ENCODE results near the gene FRAS1.
A peak's percentile ranks its signal among the peaks of the same experiment; 100 is the strongest.
"Not testable (repeated sequence)": the region's sequence is repeated elsewhere in the genome, so short reads cannot be mapped to it uniquely, and the experiment has no call there.

FRAS1 gene

DNA sequence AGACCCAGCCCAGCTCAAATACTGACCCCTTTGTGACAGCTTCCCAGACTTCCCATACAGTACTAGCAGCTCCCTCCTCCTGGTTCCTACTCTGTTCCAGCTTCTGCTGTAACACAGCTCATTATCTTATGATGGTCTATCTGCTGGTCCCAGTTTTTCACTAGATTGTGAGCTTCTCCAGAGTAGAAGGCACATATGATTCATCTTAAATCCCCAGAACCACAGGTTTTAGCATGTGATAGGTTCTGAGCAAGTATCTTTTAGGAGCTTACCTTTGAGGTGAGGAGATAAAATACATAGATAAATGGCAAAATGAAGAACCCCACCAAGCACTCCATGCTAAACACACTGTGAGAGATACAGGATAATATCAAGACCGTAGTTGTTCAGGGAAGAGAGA, 466.9 kb downstream of the FRAS1 start:
- no peak for DNase-seq

DNA sequence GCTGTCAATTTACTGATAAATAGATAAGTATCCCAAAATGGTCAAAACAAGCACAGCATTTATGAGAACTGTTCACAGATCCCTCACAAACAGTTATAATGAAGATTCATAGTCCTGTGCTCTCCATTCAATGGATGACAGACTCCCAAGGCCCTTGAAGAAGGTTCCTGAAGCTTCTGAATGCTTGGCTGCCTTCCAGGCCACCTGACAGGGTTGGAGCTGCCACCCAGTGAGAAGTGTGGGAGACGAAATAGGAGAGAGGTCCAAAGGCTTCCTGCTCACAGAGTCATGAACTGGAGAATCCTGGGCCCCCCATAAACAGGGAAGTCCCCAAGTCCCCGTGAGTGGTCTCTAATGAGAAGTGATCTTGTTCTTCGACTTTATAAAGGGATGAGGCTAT, 468.4 kb downstream of the FRAS1 start:
- no peak for DNase-seq

DNA sequence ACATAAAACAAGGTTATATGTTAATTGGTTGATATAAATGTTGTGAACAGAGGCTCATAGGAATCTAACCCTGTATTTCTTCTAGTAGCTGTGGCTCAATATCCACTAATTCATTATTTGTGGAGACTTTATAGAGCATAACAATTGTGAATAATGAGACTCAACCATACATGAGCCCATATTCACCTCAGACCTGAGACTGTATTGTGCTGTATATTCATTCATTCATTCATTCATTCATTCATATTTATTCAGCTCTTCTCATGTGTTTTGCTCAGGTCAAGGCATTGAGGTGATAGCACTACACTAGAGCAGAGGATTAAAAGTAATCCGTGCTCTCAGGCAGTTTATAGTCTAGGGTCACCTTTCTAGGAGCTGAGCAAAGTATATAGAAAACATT, 470.0 kb downstream of the FRAS1 start:
- no peak for DNase-seq

DNA sequence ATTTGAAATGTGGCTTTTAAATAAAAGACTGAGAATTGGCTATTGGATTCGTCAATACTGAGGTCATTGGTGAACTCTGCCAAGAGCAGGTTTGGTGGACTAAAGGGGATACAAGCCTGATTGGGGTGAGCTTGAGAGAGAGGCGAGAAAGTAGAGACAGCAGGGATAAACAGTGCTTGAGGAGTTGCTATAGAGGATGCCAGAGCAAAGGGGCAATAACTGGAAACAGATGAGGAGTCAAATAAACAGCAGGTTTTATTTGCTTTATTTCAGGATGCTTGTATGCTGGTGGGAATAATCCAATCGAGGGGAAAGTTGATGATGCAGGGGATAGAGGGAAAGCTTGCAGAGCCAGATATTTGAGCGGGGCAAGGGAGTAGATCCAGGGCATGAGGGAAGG, 470.4 kb downstream of the FRAS1 start:
- no peak for DNase-seq

DNA sequence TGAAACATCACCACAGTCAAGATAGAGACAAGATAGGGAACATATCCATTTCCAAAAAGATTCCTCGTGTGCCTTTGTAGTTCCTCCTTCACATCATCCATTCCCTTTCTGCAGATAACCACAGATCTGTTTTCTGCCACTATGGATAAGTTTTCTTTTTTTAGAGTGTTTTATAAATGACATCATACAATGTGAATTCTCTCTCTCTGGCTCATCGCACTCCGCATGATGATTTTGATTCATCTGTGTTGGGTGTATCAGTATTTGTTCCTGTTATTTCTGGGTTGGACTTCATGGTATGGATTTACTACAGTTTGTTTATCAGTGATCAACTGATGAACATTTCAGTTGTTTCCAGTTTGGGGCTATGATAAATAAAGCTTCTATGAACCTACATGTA, 471.2 kb downstream of the FRAS1 start:
- no peak for DNase-seq

DNA sequence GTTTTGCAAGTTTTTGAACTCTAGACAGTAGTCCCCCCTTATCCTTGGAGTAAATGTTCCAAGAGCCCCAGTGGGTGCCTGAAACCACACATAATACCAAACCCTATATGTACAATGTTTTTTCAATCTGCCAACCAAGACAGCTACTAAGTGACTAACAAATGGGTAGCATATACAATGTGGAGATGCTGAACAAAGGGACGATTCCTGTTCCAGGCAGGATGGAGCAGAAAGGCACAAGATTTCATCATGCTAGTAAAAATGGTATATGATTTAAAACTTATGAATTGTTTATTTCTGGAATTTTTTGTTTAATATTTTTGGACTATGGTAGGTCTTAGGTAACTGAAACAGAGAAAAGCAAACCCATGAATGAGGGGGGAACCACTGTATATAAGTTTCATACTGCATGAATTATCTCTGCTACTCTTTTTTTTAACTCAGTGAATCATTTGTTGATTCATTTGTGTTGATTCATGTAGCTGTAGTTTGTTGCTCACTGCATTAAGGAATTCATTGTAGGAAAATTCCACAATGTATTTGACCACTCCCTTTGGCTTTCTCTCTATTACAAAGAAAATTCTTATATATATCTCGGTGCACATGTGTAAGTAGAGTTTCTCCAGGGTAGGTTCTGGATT, 472.6 kb downstream of the FRAS1 start:
- DNase-seq: no peak

DNA sequence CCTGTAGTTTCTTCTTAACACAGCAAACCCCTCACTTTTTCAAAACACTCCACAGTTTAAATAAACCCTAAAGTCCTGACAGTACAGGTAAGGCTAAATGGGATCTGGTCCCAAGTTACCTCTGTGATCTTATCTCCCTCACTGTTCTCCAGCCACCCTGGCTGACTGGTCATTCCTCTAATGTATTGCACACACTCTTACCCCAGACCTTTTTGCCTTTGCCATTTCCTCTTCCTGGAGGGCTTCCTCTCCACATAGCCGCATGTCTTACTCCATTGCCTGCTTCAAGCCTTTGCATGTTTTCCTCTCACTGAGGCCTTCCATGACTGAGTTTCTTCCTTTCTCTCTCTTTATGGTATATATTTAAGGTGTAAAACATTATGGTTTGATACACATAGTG, 474.9 kb downstream of the FRAS1 start:
- no peak for DNase-seq

DNA sequence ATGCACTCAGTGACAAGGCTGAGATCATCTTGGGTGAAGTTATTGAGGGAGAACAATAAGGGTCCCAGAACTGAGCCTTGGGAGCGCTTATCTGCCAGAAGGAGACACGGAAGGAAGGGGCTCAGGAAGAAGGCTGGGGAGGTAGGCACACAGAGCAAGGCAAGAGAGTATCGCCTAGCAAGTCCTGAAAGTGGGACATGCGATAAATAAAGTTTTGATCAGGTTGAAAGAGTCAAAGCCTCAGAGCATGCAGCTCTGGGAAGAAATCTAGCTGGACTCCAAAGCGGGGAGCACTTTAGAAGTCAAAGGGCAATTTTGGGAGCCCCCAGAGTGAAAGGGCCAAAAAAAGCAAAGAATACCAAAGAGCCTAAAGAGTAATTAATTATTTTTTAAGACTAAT, 476.7 kb downstream of the FRAS1 start:
- no peak for DNase-seq

DNA sequence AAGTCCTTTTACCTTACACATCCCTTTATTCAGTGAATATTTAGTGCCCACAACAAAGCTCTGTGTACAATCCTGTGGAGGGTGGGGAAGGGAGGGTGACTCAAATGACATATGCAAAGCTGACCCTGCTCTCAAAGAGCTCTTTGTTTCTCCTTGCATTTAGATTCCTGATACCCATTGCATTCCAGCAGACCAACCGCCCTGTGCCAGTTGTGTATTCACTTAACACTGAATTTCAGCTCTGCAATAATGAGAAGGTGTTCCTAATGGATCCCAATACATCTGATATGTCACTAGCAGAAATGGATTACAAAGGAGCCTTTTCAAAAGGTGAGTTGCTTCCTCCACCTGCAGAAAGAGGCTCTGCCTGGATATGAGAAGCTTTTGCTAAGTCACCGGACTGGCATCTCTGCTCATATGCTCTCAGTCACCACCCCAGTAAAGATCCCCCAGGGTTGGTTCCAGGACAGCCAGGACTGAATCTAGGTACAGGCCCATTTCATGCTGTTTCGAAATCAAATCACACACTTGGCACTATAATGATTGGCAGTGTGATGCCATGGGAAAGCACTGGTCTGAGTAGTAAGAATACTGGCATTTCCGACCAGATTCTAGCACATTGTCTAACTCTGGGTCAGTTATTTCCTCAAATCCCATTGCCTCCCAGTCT, 477.3 kb downstream of the FRAS1 start:
- DNase-seq: no peak

DNA sequence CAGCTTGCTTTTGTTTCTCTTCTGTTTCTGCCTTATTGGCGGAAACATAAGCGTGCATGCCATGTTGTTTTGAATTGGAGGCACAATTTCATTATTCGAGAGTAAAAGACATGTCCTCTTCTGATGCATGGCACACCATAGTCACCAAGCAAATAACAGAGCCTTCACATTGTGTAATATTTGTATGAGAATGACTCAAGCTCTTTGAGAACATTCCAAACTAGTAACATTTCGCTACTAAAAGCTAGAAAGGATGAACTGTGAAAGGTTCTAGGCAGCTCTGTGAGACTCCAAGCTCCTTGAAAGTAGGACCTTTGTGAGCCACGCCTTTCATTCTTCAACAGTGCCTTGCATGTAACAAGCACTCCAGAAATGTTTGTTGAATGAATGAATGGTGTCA, 485.2 kb downstream of the FRAS1 start:
- no peak for DNase-seq

DNA sequence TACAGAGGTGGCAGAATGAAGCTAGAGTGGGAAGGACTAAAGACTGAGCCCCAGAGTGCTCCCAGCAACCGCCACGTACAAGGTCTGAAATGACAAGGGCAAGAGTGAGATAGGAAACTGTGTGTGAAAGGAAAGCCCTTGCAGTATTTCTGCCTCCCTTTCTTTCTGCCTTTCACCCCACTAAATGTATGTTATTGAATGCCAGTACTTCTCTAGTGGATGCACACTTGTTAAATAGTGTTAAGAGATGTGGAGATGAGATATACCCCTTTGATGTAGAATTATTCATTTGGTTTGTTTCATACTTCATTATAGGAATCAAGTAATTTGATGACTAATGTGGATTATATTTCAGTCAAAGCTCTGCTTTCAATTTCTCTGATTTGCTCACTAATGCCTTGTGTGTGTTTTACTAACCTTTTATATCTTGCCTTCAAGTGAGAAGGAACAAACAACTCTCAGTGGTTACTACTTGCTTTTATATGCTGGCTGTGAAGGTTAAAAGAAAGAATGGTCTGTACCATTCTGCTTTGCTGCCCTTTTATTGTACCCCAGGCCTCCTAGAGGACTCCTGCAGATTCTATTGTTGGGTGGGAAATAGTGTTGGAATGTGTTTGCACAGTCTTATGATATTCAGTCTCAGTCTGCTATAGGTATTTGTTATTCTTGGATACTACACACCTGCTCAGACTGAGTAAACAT, 486.5 kb downstream of the FRAS1 start:
- DNase-seq: peak; percentile 7

DNA sequence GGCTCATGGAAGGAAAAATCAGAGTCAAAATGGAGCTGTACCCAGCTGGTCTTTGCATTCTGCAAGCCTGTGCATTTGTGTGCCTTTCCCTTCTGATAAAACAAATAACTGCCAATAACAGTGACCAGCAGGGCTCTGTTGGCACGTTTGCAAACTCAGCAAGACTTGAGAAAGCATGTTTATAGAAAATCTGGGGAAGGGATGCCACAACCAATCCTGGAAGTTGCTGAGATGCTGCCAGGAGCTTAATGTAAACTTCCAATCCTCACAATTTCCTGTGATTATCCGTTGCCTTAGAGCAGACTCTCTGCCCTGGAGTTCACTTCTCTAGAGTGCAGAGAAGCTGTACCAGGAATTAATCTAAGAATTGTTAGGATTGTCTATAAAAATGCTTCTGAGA, 487.6 kb downstream of the FRAS1 start:
- no peak for DNase-seq

DNA sequence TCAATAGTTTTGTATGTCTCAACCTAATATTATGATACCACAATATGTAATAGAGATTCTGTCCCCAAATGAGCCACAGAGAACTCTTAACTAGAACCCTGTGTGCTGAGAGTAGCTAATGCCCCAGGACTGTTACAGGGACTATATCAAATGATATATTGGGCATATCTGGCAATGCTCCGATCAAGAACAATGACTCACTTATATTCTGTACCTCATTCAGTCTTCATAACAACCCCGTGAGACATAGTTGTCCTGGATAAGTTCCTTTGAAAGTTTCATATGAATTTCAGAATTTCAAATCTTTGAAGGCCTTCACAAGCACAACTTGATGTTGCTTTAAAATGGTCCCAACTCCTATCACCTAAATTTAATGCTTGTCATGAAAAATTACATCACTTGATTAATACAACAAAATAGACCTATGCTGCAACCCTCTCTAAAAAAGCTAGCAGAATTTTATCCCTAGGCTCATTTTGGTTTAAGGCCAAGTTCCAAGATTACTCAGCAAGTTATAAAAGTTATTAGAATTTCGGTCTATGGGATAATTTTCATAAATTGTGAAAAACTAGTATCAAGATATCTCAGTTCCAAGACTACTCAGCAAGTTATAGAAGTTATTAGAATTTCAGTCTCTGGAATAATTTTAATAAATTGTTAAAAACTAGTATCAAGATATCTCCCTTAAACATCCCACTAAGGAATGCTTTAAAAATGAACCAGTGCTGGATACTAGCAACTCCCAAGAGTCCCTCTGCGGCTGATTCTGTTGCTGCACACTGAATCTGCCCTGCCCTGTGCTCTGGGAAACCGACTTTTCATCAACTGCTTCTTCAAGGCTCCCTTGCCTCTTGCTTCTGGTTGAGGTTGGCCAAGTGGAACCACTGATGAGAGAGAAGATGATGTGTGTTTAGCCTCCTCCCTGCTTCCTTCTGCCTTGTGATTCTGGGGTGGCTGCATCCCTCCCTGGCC, 488.4 kb downstream of the FRAS1 start:
- DNase-seq: no peak

DNA sequence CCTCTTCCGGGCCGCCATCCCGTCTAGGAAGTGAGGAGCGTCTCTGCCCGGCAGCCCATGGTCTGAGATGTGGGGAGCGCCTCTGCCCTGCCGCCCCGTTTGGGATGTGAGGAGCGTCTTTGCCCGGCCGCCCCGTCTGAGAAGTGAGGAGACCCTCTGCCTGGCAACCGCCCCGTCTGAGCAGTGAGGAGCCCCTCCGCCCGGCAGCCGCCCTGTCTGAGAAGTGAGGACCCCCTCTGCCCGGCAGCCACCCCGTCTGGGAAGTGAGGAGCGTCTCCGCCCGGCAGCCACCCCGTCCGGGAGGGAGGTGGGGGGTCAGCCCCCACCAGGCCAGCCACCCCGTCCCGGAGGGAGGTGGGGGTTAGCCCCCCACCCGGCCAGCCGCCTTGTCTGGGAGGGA, 490.8 kb downstream of the FRAS1 start:
- DNase-seq: not testable (repeated sequence)

DNA sequence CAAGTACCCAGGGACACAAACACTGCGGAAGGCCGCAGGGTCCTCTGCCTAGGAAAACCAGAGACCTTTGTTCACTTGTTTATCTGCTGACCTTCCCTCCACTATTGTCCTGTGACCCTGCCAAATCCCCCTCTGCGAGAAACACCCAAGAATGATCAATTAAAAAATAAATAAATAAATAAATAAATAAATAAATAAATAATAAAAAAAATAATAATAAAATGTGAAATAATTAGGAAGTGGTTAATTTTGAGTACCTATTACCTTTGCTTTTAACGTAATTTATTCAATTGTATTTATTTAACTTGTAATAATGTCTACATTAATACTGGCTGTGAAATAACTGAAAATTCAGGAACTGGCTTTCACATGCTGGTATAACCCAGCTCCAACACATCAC, 491.8 kb downstream of the FRAS1 start:
- not testable (repeated sequence) for DNase-seq

DNA sequence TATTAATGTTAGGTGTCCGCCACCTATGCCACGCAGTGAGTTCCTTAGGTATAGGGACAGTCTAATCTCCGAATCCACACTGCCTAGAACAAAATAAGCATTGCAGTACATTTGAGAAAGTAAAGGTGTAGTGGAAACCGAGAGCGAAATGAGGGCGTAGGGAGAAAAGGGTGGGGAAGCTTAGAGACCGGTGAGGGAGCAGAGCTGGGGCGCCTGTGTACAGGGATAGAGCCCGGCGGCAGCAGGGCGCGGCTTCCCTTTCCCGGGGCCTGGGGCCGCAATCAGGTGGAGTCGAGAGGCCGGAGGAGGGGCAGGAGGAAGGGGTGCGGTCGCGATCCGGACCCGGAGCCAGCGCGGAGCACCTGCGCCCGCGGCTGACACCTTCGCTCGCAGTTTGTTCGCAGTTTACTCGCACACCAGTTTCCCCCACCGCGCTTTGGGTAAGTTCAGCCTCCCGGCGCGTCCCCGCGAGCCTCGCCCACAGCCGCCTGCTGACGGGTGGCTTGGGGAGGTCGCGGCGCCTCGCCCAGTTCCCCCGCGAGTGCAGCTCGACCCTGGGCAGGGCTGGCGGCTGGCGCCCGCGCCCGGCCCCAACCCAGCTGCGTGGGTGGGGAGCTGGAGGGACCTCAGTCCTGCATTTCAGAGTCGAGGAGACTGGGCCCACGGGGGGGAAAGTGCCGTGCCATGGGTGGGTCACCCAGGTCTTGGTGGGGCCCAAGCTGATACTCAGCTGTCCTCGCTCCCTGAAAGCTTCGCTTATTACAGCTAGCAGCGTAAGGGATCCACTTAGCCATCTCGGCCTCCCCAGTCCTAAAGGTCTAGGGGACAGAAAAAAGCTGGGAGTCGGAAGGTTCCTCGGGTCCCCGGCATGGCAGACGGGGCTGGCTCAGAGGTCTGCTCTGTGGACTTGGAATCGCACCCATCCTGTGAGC, 494.6 kb downstream of the FRAS1 start, which contains the start of gene ANXA3:
Gene ANXA3, plus strand, starts transcription at position 351 of the 932 bp plus-strand sequence. CDS start 2,704 bp downstream, outside the sequence.
- peak; percentile 38 for DNase-seq

DNA sequence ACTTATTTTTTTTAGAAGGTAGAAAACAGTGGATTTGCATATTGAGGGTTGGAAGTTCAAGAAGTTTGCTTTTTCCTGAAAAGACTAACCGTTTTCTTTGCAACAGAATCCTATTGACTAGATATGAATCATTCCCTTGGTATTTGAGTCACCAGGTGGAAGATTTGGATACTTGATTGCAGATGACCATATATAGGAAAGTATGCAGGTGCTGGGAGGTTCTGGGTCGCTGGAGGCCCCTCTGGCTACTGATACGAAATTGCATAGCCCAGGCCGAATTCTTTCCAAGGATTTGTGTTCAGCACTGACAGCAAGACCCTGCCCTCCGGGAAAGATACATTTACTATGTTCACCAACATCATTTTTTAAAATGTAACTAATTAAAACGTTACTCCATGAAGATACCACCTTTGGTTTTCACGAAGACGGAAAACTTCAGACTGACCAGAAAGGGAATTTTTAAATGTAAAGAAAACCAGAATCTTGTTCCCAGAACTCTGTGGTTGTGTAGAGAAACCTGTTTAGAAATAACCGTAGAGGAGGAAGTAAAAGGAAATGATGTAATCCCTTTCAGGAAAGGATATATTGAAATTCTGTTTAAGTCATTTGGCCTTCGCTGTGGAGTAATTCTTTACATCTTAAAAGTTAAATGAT, 495.4 kb downstream of the FRAS1 start:
- peak; percentile 11 for DNase-seq

DNA sequence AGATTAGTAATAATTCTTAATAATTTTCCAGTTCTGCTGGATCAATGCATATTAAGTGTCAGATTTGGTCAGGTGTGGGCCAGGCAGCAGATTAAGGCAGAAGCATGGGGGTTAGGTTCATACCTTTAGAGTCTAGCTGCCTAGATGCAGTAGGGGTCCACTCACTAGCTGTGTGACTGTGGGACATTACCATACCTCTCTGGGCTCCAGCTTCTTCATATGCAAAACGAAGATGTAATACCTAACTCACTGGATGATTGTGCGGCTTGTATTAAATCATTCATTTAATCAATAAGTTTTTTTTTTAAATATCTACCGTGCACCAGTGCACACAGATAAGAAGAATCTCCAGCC, 495.9 kb downstream of the FRAS1 start:
- no peak for DNase-seq

DNA sequence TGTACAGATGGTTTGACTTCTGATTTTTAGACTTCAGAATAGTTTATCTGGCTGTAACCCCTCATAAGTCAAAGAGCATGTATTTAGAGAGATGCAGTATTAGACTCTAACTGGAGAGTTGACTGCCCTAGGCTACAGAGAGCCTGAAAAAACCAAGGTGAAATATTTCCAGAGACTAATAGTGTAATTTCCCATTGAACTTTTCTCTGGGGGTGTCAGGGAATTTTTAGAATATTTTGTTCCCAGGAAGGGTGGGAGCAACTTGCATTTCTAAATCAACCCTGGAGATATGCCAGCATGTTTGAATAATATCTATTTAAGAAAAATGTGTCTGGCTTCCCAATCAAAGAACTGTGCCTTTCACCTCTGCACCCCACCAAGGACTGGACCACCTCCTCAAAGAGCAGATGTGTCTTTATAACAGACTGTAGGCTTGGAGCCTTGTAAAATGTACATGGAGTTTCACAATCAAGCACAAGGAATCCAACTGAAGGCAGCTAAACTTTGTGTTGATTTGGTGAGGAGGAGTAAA, 496.5 kb downstream of the FRAS1 start:
- DNase-seq: no peak

DNA sequence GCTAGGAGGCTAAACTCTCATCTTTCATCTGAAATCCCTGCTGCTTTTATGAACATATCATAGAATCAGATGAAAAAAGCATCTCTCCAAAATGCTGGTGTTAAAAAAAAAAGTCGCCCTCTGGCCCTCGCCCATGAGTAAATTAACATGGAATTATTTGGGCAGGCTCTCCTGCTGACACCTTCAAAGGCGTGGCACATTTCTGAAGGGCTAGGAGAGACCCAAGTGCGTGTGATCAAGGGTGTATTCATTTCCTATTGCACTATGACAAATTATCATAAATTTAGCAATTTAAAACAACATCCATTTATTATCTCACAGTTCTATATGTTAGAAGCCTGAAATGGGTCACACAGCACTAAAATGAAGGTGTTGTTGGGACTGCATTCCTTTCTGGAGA, 499.5 kb downstream of the FRAS1 start:
- DNase-seq: no peak

DNA sequence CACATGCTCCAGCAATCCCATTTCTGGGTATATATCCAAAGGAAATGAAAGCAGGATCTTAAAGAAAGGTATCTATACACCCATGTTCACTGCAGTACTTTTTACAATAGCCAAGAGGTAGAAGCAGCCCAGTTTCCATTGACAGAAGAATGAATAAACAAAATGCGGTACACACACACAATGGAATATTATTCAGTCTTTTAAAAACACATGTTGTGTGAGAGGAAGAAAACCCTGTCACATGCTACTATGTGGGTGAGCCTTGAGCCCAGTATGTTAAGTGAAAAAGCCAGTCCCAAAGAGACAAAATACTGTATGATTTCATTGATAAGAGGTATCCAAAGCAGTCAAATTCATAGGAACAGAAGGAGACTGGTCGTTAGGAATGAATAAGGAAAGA, 500.7 kb downstream of the FRAS1 start:
- DNase-seq: no peak
